Neural progenitor cell (in vitro differentiated cells): ENCODE measurements around the gene PMEPA1. TPM values are rescaled to one million over a fixed set of nuclear protein-coding genes. Genes with fewer than 3 reads are reported as not detected.

ENCODE experiments used
- DNase-seq: peaks from one replicate; pipeline ENCODE4 v3.0.0-alpha.2; 2016; ENCODE audit warnings: low spot score
- H2AFZ ChIP-seq: fragments of 200-600 bp; sonication (generic); replicated peaks from 2 replicates; pipeline ENCODE4 v1.6.1; 2016; ENCODE audit warnings: antibody characterized with exemption
- H3F3A ChIP-seq: fragments of 200-600 bp; sonication (generic); 2 replicates; pipeline ENCODE4 v1.6.1; 2016; ENCODE audit warnings: antibody characterized with exemption, low read depth
- H3K27ac ChIP-seq: fragments of 200-600 bp; sonication (generic); 2 replicates; pipeline ENCODE4 v1.5.1; 2016; ENCODE audit warnings: mild to moderate bottlenecking
- H3K27me3 ChIP-seq: fragments of 200-600 bp; sonication (generic); 2 replicates; pipeline ENCODE4 v1.6.1; 2016; ENCODE audit warnings: mild to moderate bottlenecking, moderate library complexity
- H3K36me3 ChIP-seq: fragments of 200-600 bp; sonication (generic); 2 replicates; pipeline ENCODE4 v1.5.1; 2016
- H3K4me1 ChIP-seq: fragments of 200-600 bp; sonication (generic); 2 replicates; pipeline ENCODE4 v1.6.1; 2016; ENCODE audit warnings: mixed run types
- H3K4me2 ChIP-seq: fragments of 200-600 bp; sonication (generic); 2 replicates; pipeline ENCODE4 v1.6.1; 2016
- H3K4me3 ChIP-seq: fragments of 200-600 bp; sonication (generic); 2 replicates; pipeline ENCODE4 v1.5.1; 2016
- H3K79me2 ChIP-seq: fragments of 200-600 bp; sonication (generic); 2 replicates; pipeline ENCODE4 v1.6.1; 2016; ENCODE audit warnings: low read depth
- H3K9ac ChIP-seq: fragments of 200-600 bp; sonication (generic); 2 replicates; pipeline ENCODE4 v1.6.1; 2016
- H3K9me3 ChIP-seq: fragments of 200-600 bp; sonication (generic); 2 replicates; pipeline ENCODE4 v1.5.1; 2016; ENCODE audit warnings: low read depth
- H4K20me1 ChIP-seq: fragments of 200-600 bp; sonication (generic); 2 replicates; pipeline ENCODE4 v1.6.1; 2016; ENCODE audit warnings: low read depth
- H3K27ac Mint-ChIP-seq: 3 replicates; pipeline ENCODE4 v1.8.0; 2021; ENCODE audit warnings: mixed read lengths
- H3K27me3 Mint-ChIP-seq: 2 replicates; pipeline ENCODE4 v1.8.0; 2022; ENCODE audit warnings: low read depth, mild to moderate bottlenecking, inconsistent platforms, moderate library complexity, mixed read lengths; ENCODE audit not compliant: insufficient read depth
- H3K36me3 Mint-ChIP-seq: 3 replicates; pipeline ENCODE4 v1.8.0; 2021; ENCODE audit warnings: mixed read lengths
- H3K4me1 Mint-ChIP-seq: 3 replicates; pipeline ENCODE4 v1.8.0; 2021; ENCODE audit warnings: mixed read lengths
- H3K4me3 Mint-ChIP-seq: 3 replicates; pipeline ENCODE4 v1.8.0; 2021; ENCODE audit warnings: mild to moderate bottlenecking, moderate library complexity, mixed read lengths
- H3K9me3 Mint-ChIP-seq: 3 replicates; pipeline ENCODE4 v1.8.0; 2020; ENCODE audit warnings: mixed read lengths
- CTCF ChIP-seq: fragments of 200-600 bp; sonication (generic); IDR thresholded peaks from 2 replicates; pipeline ENCODE4 v1.5.1; 2017; ENCODE audit warnings: antibody characterized with exemption, mild to moderate bottlenecking
- EZH2 ChIP-seq: fragments of 200-600 bp; sonication (generic); IDR thresholded peaks from 2 replicates; pipeline ENCODE4 v1.6.1; 2017; ENCODE audit warnings: antibody characterized with exemption, mild to moderate bottlenecking, moderate library complexity
- EZH2phosphoT487 ChIP-seq: fragments of 200-600 bp; sonication (generic); IDR thresholded peaks from 2 replicates; pipeline ENCODE4 v1.6.1; 2017; ENCODE audit warnings: antibody characterized with exemption
- total RNA-seq: library from RNA; depleted of rRNA; stranded (reverse); fragments of >200 nt; gene quantifications from 2 replicates; pipeline ENCODE4 v1.2.3, GENCODE V29; 2015; ENCODE audit warnings: low replicate concordance

The PMEPA1 gene
- total RNA-seq, 1 donor from 2014 or later, result 1.7 TPM

- Mint-ChIP-seq H3K4me3 (no peak overlapping the region), H3K4me1 (peaks cover 19% of the 10 kb centered on the region), H3K27me3 (peaks cover 12% of the 10 kb centered on the region), H3K27ac (no peak overlapping the region), H3K36me3 (no peaks in the 10 kb centered on the region), H3K9me3 (no peaks in the 10 kb centered on the region)
- no peak overlapping the region for H3K9ac ChIP-seq
- H3K36me3 ChIP-seq, result no peaks in the 10 kb centered on the region
- H3F3A ChIP-seq, result no peaks in the 10 kb centered on the region
- no peaks in the 10 kb centered on the region for H4K20me1 ChIP-seq
- H3K4me2 ChIP-seq, result no peak overlapping the region
- DNase-seq, result no peak
- no peaks in the 10 kb centered on the region for H3K27me3 ChIP-seq
- no peaks in the 10 kb centered on the region for H3K4me1 ChIP-seq
- H2AFZ ChIP-seq, result no peak overlapping the region
- H3K9me3 ChIP-seq, result no peaks in the 10 kb centered on the region
- H3K79me2 ChIP-seq, result no peaks in the 10 kb centered on the region
- TF ChIP-seq EZH2 (no peak), EZH2phosphoT487 (no peak), CTCF (no peak)
- H3K27ac ChIP-seq, result no peak overlapping the region
- no peak overlapping the region for H3K4me3 ChIP-seq
Observed at GRCh38 chr20:57728762-57729161, 18.9 kb upstream of the PMEPA1 start.

- TF ChIP-seq EZH2 (no peak), CTCF (no peak), EZH2phosphoT487 (no peak)
- no peak overlapping the region for H3K4me2 ChIP-seq
- no peak overlapping the region for H3K27ac ChIP-seq
- H3K4me1 ChIP-seq, result no peaks in the 10 kb centered on the region
- H3K79me2 ChIP-seq, result no peaks in the 10 kb centered on the region
- no peak for DNase-seq
- H3K9ac ChIP-seq, result no peak overlapping the region
- Mint-ChIP-seq H3K9me3 (no peaks in the 10 kb centered on the region), H3K36me3 (no peaks in the 10 kb centered on the region), H3K27ac (no peak overlapping the region), H3K4me1 (peaks cover 23% of the 10 kb centered on the region), H3K4me3 (no peak overlapping the region), H3K27me3 (peaks cover 16% of the 10 kb centered on the region)
- no peak overlapping the region for H3K4me3 ChIP-seq
- no peaks in the 10 kb centered on the region for H3F3A ChIP-seq
- H3K9me3 ChIP-seq, result no peaks in the 10 kb centered on the region
- H4K20me1 ChIP-seq, result no peaks in the 10 kb centered on the region
- H3K27me3 ChIP-seq, result no peaks in the 10 kb centered on the region
- H3K36me3 ChIP-seq, result no peaks in the 10 kb centered on the region
- no peak overlapping the region for H2AFZ ChIP-seq
Observed at GRCh38 chr20:57727863-57728262, 18.0 kb upstream of the PMEPA1 start.

- H3K4me3 Mint-ChIP-seq, result no peak overlapping the region
- Histone ChIP-seq H3K36me3 (no peaks in the 10 kb centered on the region), H3K9me3 (no peaks in the 10 kb centered on the region), H3K4me2 (no peak overlapping the region), H2AFZ (no peak overlapping the region), H3F3A (no peaks in the 10 kb centered on the region), H4K20me1 (no peaks in the 10 kb centered on the region), H3K4me1 (no peaks in the 10 kb centered on the region), H3K9ac (no peak overlapping the region), H3K27ac (no peak overlapping the region), H3K4me3 (no peak overlapping the region), H3K27me3 (no peaks in the 10 kb centered on the region), H3K79me2 (no peaks in the 10 kb centered on the region)
- H3K4me1 Mint-ChIP-seq, result peaks cover 24% of the 10 kb centered on the region
- H3K27ac Mint-ChIP-seq, result peak overlapping the region; percentile 58
- no peaks in the 10 kb centered on the region for H3K9me3 Mint-ChIP-seq
- H3K36me3 Mint-ChIP-seq, result no peaks in the 10 kb centered on the region
- no peak for DNase-seq
- peaks cover 8% of the 10 kb centered on the region for H3K27me3 Mint-ChIP-seq
- no peak for TF ChIP-seq CTCF
- TF ChIP-seq EZH2, result no peak
Observed at GRCh38 chr20:57725636-57726035, 15.8 kb upstream of the PMEPA1 start.
